Suppressor macrophage treated with lipopolysaccharide for 4 hours (primary cell): ENCODE measurements around the gene ZNF831.

Experiments used
- DNase-seq: peaks from one replicate; pipeline ENCODE4 v3.0.0-alpha.2; 2020

The ZNF831 gene

GRCh38 chr20:59163631-59164530 is at the start of gene ZNF831:
Gene ZNF831 (plus strand): TSS chr20:59163821. CDS start chr20:59191020, 27,199 bp downstream.
- peak; percentile 12 for DNase-seq

DNA sequence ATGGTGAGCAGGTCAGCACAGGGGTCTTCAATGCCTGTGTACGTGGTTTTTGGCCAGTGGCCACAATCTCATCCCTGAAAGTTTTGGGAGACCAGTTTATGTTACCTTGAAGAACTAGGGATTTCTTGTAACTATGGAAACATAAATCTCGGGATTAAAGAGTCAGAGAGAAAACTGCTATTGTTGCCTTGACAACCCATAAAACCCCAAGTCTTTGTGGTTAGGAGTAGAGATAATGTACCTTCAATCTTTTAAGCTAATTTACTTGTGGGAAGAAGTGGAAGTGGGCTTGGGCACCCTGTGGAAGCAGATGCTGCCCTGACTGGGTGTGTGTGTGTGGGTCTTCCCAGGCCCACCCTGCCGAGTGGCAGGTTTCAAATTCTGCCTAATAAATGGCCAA is 46.1 kb upstream of the ZNF831 start:
- DNase-seq: no peak

- no peak for DNase-seq
Observed at GRCh38 chr20:59118855-59119254, 44.8 kb upstream of the ZNF831 start.

DNA sequence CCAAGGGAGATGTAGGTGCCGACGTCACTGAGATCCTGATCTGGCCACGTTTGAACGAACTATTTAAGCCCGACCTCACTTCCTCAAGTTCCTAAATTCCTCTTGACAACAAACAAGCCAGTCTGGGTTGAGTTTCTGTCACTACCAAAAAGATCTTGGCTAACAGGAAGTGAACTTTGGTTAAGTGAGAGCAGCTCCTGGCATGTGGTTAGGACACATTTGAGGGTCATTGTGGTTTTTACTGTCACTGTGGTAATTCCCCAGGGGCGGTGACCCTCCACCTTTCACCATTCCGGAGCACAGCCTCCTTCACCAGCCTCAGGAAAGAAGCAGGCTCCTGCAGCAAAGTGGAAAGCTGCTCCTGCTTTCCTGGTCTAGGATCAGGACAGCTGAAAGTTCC is 43.1 kb upstream of the ZNF831 start:
- peak; percentile 59 for DNase-seq

GRCh38 chr20:59120919-59121318 is 42.7 kb upstream of the ZNF831 start:
- no peak for DNase-seq

- DNase-seq: no peak
Observed at GRCh38 chr20:59121714-59122565, 41.7 kb upstream of the ZNF831 start.

DNA sequence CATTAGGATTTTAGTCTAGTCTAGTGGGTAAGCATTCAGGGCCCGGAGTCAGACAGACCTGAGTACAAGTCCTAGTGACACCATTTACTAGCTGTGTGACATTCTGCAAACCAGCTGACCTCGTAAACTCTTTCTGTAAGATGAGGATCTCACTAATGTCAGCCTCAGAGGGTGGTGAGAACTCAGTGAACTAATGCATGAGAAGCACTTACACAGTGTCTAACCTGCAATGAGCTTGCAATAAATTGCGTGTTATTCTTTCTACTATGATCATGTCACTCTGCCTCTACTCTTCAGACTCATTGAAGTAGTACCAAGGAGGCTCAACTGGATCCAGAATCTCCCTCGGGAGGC is 41.1 kb upstream of the ZNF831 start:
- DNase-seq: no peak

GRCh38 chr20:59123011-59123677 is 40.5 kb upstream of the ZNF831 start:
- no peak for DNase-seq

DNA sequence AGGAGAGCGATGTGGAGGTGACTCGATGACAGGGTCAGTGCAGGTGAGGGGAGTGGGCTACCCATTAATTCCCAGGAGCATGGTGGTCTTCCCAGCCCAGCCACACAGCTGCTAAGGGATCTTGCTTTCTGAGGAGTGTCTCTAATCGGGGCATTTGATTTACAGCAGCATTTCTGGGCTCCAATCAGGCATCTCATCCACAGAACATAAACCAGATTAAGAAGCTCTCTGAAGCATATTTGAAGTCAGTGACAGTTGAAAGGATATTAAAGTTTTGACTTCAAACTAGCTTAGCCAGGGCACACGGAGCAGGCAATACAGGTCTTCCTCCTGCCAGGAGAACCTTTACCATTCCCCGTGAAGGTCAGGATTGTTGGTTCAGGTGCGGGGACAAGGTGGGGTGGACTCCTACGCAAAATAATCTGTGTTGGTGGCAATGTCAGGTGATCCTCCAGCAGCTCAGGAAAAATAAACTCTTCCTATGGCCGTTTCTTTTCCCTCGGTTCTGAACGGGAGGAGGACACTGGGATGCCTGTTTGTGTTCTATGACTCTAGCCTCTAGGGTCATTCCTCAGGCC is 39.9 kb upstream of the ZNF831 start:
- DNase-seq: no peak

GRCh38 chr20:59124296-59125029 is 39.2 kb upstream of the ZNF831 start:
- no peak for DNase-seq

DNA sequence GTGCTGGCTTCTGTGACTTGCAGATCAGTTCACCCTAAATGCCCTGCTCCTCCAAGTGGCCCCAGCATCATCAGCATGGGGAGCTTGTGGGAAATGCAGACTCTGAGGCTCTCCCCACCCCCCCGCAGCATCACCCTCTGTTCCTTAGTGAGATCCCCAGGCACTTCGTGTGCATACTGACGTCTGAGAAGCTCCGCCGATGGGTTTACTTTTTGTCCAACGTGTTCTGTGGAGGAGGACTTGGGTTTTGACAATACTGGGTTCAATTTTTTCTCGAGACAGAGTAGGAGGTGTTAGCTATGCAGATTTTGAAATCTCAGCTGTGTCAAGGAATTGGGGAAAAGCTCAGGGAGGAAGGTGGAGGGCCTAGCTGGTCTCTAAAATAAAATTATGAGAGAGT is 38.3 kb upstream of the ZNF831 start:
- no peak for DNase-seq

DNA sequence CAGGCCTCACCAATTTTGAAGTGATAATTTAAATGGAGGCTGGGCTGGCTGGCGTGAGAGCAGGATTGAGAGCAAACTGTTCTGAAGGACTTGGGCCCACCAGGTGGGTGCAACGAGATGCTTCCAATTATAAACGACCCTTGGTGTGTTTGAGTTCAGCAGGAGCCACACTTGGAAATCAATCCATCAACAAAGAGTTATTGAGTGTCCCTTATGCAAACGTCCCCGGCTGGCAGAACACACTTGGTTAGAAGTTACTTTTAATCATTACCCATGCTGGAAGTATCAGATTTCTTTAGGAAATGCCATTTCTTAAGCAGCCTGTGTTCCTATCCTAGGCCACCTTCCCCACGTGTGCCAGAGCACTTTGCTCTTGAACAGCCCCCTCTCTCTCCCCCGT is 37.8 kb upstream of the ZNF831 start:
- DNase-seq: no peak

DNA sequence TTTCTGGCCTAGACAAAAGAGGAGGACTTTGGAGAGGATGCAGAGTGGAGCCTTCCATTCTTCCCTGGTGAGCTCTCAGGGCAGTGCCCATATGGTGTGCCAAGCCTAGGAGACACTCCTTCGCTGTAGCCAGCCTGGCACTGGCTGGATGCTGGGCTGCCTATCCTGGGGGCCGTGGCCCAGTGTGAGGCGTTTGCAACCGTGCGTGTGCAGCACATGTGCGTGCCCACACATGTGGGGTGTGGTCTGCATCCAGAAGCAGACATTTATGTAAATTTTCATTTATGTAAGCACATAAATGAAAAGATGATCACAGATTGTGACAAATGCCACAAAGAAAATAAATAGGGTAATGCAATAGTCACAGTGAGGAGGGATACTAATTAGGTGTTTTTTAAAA is 35.8 kb upstream of the ZNF831 start:
- DNase-seq: no peak

- DNase-seq: no peak
Observed at GRCh38 chr20:59131551-59132285, 31.9 kb upstream of the ZNF831 start.

- no peak for DNase-seq
Observed at GRCh38 chr20:59134182-59134581, 29.4 kb upstream of the ZNF831 start.

DNA sequence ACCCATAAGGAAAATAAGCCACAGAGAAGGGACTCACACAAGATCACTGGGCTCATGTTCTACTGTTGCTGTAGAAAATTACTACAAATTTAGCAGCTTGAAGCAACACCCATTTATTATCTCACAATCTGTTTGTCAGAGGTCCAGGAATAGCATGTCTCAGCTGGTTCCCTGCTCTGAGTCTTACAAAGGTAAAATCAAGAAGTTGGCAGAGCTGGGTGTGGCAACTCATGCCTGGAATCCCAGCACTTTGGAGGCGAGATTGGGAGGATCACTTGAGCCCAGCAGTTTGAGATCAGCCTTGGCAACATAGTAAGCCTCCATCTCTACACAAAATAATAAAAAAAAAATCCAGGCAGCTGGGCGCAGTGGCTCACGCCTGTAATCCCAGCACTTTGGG is 28.5 kb upstream of the ZNF831 start:
- DNase-seq: no peak

- DNase-seq: no peak
Observed at GRCh38 chr20:59136027-59136426, 27.6 kb upstream of the ZNF831 start.

GRCh38 chr20:59137532-59137931 is 26.1 kb upstream of the ZNF831 start:
- DNase-seq: no peak

- DNase-seq: no peak
Observed at GRCh38 chr20:59138114-59138748, 25.4 kb upstream of the ZNF831 start.

DNA sequence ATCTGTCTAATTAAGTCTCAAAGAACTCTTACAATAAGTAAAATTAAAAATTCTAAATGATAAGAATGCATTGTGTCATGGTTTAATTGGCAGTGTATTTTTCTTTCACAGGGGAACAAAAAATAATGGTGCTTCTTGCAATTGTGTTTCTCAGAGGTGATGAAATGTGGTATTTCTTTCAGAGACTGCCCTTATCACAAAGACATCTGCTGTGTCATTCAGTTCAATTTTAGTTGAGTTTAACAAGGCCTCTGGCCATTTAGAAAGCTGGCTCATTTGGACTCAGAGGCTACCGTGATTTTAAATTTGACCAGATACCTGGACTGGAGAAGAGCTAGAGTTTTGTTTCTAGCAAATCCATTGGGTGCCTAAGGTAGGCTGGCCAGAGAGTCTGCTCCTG is 23.6 kb upstream of the ZNF831 start:
- DNase-seq: no peak
